Endothelial cell of umbilical vein (primary cell): ENCODE results near the gene ANAPC1. TPM values are rescaled to one million over a fixed set of nuclear protein-coding genes. Genes with fewer than 3 reads are reported as not detected.

Experiments
- BruUV-seq: library from RNA; stranded (reverse); fragments of 400-500 nt; replicated peaks from 2 replicates; lab custom pipeline; 2021; lab: Mats Ljungman, UMichigan
- CTCF ChIA-PET: fragments of 300-600, 350-600 bp; sonication (Branson Sonifier 250); formaldehyde crosslinking; loops from one replicate; lab custom pipeline; 2021; ENCODE audit warnings: antibody characterized with exemption, inconsistent platforms; lab: Charles Lee
- POLR2A ChIA-PET: fragments of 300-600, 350-600 bp; sonication (Branson Sonifier 250); formaldehyde crosslinking; loops from one replicate; lab custom pipeline; 2021; ENCODE audit warnings: antibody characterized with exemption, inconsistent platforms; lab: Charles Lee
- DNase-seq: peaks from one replicate; pipeline ENCODE4 v3.0.0-alpha.2; 2011; ENCODE audit warnings: low read depth, low spot score
- FAIRE-seq: peaks from 2 replicates; lab custom pipeline; 2011; peaks lifted over from hg19 to GRCh38; lab: Jason Lieb, UNC
- H2AFZ ChIP-seq: 2 replicates; pipeline ENCODE4 v1.6.0; 2012; ENCODE audit warnings: low read depth, low read length, control low read depth, inconsistent platforms
- H3K27ac ChIP-seq: 2 replicates; pipeline ENCODE4 v1.5.1; 2011; ENCODE audit warnings: low read depth, mild to moderate bottlenecking, control low read depth, low read length, moderate library complexity; ENCODE audit not compliant: insufficient read depth
- H3K27me3 ChIP-seq, 2 experiments: 2 replicates each; pipeline versions ENCODE4 v1.6.0 to v1.6.1; 2011; ENCODE audit warnings: low read length in 2 of 2, mixed read lengths in 1 of 2; ENCODE audit not compliant: control insufficient read depth in 2 of 2, insufficient read depth in 2 of 2
- H3K36me3 ChIP-seq, 2 experiments: 2 replicates in 1 of 2; 3 replicates in 1 of 2; pipeline ENCODE4 v1.5.1; 2011; ENCODE audit warnings: low read length in 2 of 2, mild to moderate bottlenecking in 1 of 2, moderate library complexity in 1 of 2; ENCODE audit not compliant: control insufficient read depth in 2 of 2, insufficient read depth in 2 of 2; ENCODE audit errors: extremely low read depth in 1 of 2
- H3K4me1 ChIP-seq: 3 replicates; pipeline ENCODE4 v1.5.1; 2011; ENCODE audit warnings: mild to moderate bottlenecking, low read length; ENCODE audit not compliant: control insufficient read depth, insufficient read depth; ENCODE audit errors: extremely low read depth
- H3K4me2 ChIP-seq: 2 replicates; pipeline ENCODE4 v1.6.1; 2011; ENCODE audit warnings: low read length, control low read depth, mixed read lengths; ENCODE audit not compliant: insufficient read depth
- H3K4me3 ChIP-seq, 3 experiments: fragments of 200-600 bp in 1 of 3; sonication (generic), shearing (Covaris generic) in 1 of 3; replicated peaks in 1 of 3; 2 replicates each; pipeline ENCODE4 v1.5.1; 2011 to 2016; ENCODE audit warnings: control low read depth in 3 of 3, low read length in 3 of 3, mild to moderate bottlenecking in 2 of 3, inconsistent platforms in 1 of 3, low read depth in 1 of 3, moderate library complexity in 1 of 3; ENCODE audit not compliant: insufficient read depth in 1 of 3
- H3K79me2 ChIP-seq: 2 replicates; pipeline ENCODE4 v1.6.0; 2012; ENCODE audit warnings: low read length, inconsistent platforms; ENCODE audit not compliant: control insufficient read depth, insufficient read depth
- H3K9ac ChIP-seq: replicated peaks from 2 replicates; pipeline ENCODE3; 2011; ENCODE audit warnings: low read length, control low read depth; ENCODE audit not compliant: insufficient read depth; ENCODE audit errors: extremely low read depth
- H3K9me1 ChIP-seq: replicated peaks from 3 replicates; pipeline ENCODE4 v1.6.0; 2011; ENCODE audit warnings: mild to moderate bottlenecking, low read length; ENCODE audit not compliant: control insufficient read depth, insufficient read depth; ENCODE audit errors: extremely low read depth
- H3K9me3 ChIP-seq: replicated peaks from 2 replicates; pipeline ENCODE4 v1.5.1; 2012; ENCODE audit warnings: low read length, inconsistent platforms; ENCODE audit not compliant: control insufficient read depth, insufficient read depth
- H4K20me1 ChIP-seq: replicated peaks from 2 replicates; pipeline ENCODE3; 2011; ENCODE audit warnings: mild to moderate bottlenecking, low read length; ENCODE audit not compliant: control insufficient read depth, insufficient read depth; ENCODE audit errors: extremely low read depth
- EZH2 ChIP-seq: IDR thresholded peaks from 2 replicates; pipeline ENCODE4 v1.6.1; 2012; ENCODE audit warnings: borderline replicate concordance, low read depth, mild to moderate bottlenecking, moderate library complexity, low read length, inconsistent platforms; ENCODE audit not compliant: severe bottlenecking
- FOS ChIP-seq: IDR thresholded peaks from 2 replicates; pipeline ENCODE4 v1.6.1; 2011; ENCODE audit warnings: mild to moderate bottlenecking, low read length, moderate library complexity, borderline replicate concordance; ENCODE audit not compliant: insufficient read depth
- GATA2 ChIP-seq: IDR thresholded peaks from 2 replicates; pipeline ENCODE4 v1.7.0; 2011; ENCODE audit warnings: low read depth, mild to moderate bottlenecking, moderate library complexity, mixed read lengths, low read length; ENCODE audit not compliant: insufficient read length, insufficient read depth
- JUN ChIP-seq: IDR thresholded peaks from 2 replicates; pipeline ENCODE4 v1.6.1; 2011; ENCODE audit warnings: borderline replicate concordance, low read depth; ENCODE audit not compliant: insufficient read length, insufficient read depth
- MYC ChIP-seq: IDR thresholded peaks from one replicate; pipeline ENCODE4 v1.6.1; 2011; ENCODE audit warnings: mild to moderate bottlenecking, low read depth, low read length
- POLR2A ChIP-seq: IDR thresholded peaks from 2 replicates; pipeline ENCODE4 v1.6.1; 2012; ENCODE audit warnings: low read depth, mild to moderate bottlenecking, control low read depth, low read length
- POLR2AphosphoS5 ChIP-seq: IDR thresholded peaks from 2 replicates; pipeline ENCODE4 v1.6.1; 2012; ENCODE audit warnings: low read depth, mild to moderate bottlenecking, control low read depth, low read length, moderate library complexity; ENCODE audit not compliant: insufficient read depth
- dilution Hi-C: fragments of 300-500 bp; cut with MboI; formaldehyde crosslinking; loops from one replicate; pipeline ENCODE4 v1.15.0; 2019; ENCODE audit warnings: low sequenced_read_pairs; ENCODE audit not compliant: extremely low pct_ligation_motif_present
- intact Hi-C: fragments of 100-400 bp; cut with micrococcal nuclease; formaldehyde crosslinking; loops from one replicate; pipeline ENCODE4 v1.10.0; 2022
- polyA plus RNA-seq, 4 experiments: library from polyadenylated mRNA; depleted of rRNA in 3 of 4; stranded (reverse) in 3 of 4; unstranded in 1 of 4; fragments of >200 nt; gene quantifications; 2 replicates each; pipeline versions ENCODE4 v1.2.1 to v1.2.3, GENCODE V29; 2011 to 2012; ENCODE audit warnings: missing spikeins in 1 of 4
- total RNA-seq: library from RNA; stranded (reverse); gene quantifications from 2 replicates; pipeline ENCODE4 v1.2.3, GENCODE V29; 2021
- TF ChIP-seq, protein P1 (sequence below): IDR thresholded peaks from 2 replicates; pipeline ENCODE4 v1.6.1; 2011; ENCODE audit not compliant: insufficient read depth, insufficient read length
- TF ChIP-seq, protein P2 (sequence below), 2 donors: IDR thresholded peaks; 1 replicate in 1 of 2; 2 replicates in 1 of 2; pipeline ENCODE4 v1.5.1; 2011; ENCODE audit warnings: low read length in 2 of 2, mild to moderate bottlenecking in 2 of 2, moderate library complexity in 2 of 2, control low read depth in 1 of 2, inconsistent platforms in 1 of 2, low read depth in 1 of 2; ENCODE audit not compliant: insufficient read depth in 1 of 2; ENCODE audit errors: extremely low read depth in 1 of 2

The ANAPC1 gene
- total and polyA plus RNA-seq, 2 donors (not counting 3 experiments of a cell fraction or from before 2014, with no cell fraction given), result 21.9 to 61.5 TPM

DNA sequence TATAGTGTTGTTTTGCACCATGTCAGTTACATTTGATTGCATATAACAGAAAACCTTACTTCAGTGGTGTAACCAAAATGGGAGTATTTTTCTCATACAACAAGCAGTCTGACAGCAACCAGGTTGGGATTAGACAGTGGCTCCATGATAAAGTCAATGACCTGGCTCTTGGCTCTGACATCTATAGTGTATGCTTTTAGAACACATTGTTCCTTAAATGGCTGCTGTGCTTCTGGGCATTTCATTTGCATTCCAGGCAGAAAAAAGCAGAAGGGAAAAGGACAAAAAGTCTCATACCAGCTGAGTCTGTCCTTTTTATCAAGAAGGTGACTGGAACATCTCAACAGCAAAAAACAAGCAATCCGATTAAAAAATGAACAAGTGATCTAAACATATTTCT, 24.6 kb upstream of the ANAPC1 start:
- peaks cover 15% of the 10 kb centered on the region for H3K4me1 ChIP-seq
- CTCF ChIA-PET, result interaction anchor here (1.1 kb wide), 1 partner anchor 11 kb away, joined by 6 read pairs; no protein-coding TSS in a partner anchor
- BruUV-seq, result no TSS peak
- TF ChIP-seq FOS (no peak), EZH2 (no peak), POLR2AphosphoS5 (no peak), MYC (no peak), JUN (no peak), GATA2 (no peak), POLR2A (no peak)
- TF ChIP-seq, protein P1, sequence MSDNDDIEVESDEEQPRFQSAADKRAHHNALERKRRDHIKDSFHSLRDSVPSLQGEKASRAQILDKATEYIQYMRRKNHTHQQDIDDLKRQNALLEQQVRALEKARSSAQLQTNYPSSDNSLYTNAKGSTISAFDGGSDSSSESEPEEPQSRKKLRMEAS, result no peak
- TF ChIP-seq, protein P2, sequence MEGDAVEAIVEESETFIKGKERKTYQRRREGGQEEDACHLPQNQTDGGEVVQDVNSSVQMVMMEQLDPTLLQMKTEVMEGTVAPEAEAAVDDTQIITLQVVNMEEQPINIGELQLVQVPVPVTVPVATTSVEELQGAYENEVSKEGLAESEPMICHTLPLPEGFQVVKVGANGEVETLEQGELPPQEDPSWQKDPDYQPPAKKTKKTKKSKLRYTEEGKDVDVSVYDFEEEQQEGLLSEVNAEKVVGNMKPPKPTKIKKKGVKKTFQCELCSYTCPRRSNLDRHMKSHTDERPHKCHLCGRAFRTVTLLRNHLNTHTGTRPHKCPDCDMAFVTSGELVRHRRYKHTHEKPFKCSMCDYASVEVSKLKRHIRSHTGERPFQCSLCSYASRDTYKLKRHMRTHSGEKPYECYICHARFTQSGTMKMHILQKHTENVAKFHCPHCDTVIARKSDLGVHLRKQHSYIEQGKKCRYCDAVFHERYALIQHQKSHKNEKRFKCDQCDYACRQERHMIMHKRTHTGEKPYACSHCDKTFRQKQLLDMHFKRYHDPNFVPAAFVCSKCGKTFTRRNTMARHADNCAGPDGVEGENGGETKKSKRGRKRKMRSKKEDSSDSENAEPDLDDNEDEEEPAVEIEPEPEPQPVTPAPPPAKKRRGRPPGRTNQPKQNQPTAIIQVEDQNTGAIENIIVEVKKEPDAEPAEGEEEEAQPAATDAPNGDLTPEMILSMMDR (IDR thresholded peaks at IDR 0.05; ENCODE audit: extremely low read depth in 1 of 2, insufficient read depth in 1 of 2, low read depth in 1 of 2, low read length in 2 of 2), result no peak
- no peak overlapping the region for H3K27ac ChIP-seq
- no peak overlapping the region for H3K4me3 ChIP-seq
- dilution Hi-C loops, result no loop called here
- intact Hi-C loops, result no loop called here
- H3K4me2 ChIP-seq, result no peak overlapping the region
- FAIRE-seq (no peak), DNase-seq (no peak)
- no peak overlapping the region for H3K9ac ChIP-seq
- H3K79me2 ChIP-seq, result peaks cover 40% of the 10 kb centered on the region
- no peaks in the 10 kb centered on the region for H3K27me3 ChIP-seq
- POLR2A ChIA-PET, result no interaction called here
- H3K9me3 ChIP-seq, result no peaks in the 10 kb centered on the region
- H2AFZ ChIP-seq, result no peak overlapping the region
- H4K20me1 ChIP-seq, result no peaks in the 10 kb centered on the region
- no peaks in the 10 kb centered on the region for H3K36me3 ChIP-seq
- H3K9me1 ChIP-seq, result no peaks in the 10 kb centered on the region
